ENCODE data around the gene HOXD9. TPM values are rescaled to one million over a fixed set of nuclear protein-coding genes. Genes with fewer than 3 reads are reported as not detected.
A peak's percentile ranks its signal among the peaks of the same experiment; 100 is the strongest.

HOXD9 gene
- total RNA-seq, 1 experiment from 2014 or later: not detected

DNA sequence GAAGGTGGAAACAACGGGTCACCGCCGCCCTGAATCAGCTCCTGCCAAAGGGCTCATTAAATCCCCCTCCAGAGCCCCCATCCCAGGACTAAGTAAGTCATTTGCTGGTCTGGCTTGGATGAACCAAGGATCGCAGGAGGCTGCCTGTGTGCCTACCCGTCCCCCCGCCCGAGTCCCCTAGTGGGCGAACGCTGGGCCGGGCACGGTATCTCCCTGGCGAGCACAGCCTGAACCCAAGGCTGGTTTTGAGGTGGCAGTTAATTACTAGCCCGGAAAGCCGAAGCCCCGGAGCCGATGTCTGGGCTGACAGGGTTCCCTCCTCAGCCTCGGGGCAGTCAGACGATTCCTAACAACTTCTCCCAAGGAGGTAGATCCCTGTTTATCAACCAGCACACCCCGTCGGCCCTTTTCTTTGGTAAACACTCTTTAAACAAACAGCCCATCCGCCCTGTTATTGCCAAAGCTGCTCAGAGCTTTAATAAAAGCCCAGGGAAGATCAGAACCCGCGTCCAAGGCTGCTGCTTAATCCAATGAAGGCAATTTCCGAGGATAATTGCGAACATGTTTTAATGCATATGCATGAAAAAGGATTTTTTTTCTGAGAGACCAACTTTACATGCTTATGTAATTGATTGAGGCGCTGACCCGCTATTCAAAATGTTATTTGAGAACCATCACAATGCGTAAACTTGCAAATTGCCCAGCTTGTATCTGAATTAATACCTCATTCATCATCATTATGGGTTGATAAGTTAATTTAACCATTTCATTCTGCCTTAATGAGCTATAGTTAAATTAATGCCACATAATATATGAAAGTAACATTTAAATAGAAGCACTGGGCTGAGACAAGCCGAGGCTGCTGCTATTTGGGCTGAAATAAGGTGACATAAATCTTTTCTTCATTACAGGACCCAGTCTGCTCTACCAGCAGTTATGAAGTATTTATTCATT lies 49.3 kb upstream of the HOXD9 start:
- H4K20me1 ChIP-seq (ENCODE audit: control insufficient read depth, insufficient read depth, insufficient read length): no peaks in the 10 kb centered on the region
- H3K18ac ChIP-seq (ENCODE audit: insufficient read length, low read depth, low read length): no peak overlapping the region
- Mint-ChIP-seq H3K4me1 (peaks cover 8 to 26% of the 10 kb centered on the region in 2 experiments; a peak in 3 of 4 replicates), H3K9me3 (peaks cover 5 to 7% of the 10 kb centered on the region in 2 experiments; a peak in 4 of 5 replicates), H3K27me3 (ENCODE audit: low read depth) (peaks cover 99% of the 10 kb centered on the region), H3K27ac (no peak overlapping the region), H3K36me3 (ENCODE audit: insufficient read depth in 1 of 3, low read depth in 3 of 3) (peaks cover 0 to 4% (median 0%) of the 10 kb centered on the region in 3 experiments; a peak in 1 of 7 replicates), H3K4me3 (no peak overlapping the region; a peak in 1 of 5 replicates)
- H2BK15ac ChIP-seq (ENCODE audit: low read depth, low read length): no peak overlapping the region
- no peak overlapping the region for H3K23ac ChIP-seq (ENCODE audit: insufficient read length, low read depth, low read length)
- H2BK12ac ChIP-seq (ENCODE audit: insufficient read length, low read depth, low read length): no peak overlapping the region
- no peak overlapping the region for H2AK5ac ChIP-seq (ENCODE audit: insufficient read length, low read length)
- no peak overlapping the region for H4K8ac ChIP-seq (replicated peaks; ENCODE audit: insufficient read length, low read depth, low read length)
- H2AFZ ChIP-seq (ENCODE audit: low read length): no peak overlapping the region
- TF ChIP-seq, protein P1, sequence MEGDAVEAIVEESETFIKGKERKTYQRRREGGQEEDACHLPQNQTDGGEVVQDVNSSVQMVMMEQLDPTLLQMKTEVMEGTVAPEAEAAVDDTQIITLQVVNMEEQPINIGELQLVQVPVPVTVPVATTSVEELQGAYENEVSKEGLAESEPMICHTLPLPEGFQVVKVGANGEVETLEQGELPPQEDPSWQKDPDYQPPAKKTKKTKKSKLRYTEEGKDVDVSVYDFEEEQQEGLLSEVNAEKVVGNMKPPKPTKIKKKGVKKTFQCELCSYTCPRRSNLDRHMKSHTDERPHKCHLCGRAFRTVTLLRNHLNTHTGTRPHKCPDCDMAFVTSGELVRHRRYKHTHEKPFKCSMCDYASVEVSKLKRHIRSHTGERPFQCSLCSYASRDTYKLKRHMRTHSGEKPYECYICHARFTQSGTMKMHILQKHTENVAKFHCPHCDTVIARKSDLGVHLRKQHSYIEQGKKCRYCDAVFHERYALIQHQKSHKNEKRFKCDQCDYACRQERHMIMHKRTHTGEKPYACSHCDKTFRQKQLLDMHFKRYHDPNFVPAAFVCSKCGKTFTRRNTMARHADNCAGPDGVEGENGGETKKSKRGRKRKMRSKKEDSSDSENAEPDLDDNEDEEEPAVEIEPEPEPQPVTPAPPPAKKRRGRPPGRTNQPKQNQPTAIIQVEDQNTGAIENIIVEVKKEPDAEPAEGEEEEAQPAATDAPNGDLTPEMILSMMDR (conservative IDR thresholded peaks at IDR 0.05): no peak; the same call in 2 of the 3 replicates
- peak; percentile 39 for DNase-seq
- H3K79me2 ChIP-seq (ENCODE audit: insufficient read depth, low read length): no peaks in the 10 kb centered on the region
- no peak overlapping the region for H2BK5ac ChIP-seq (ENCODE audit: insufficient read length, low read length)
- no peak overlapping the region for H4K5ac ChIP-seq (ENCODE audit: insufficient read length, low read depth, low read length)
- H4K91ac ChIP-seq (ENCODE audit: insufficient read length, low read depth, low read length): no peak overlapping the region
- no peak overlapping the region for H3K4ac ChIP-seq (ENCODE audit: low read depth, low read length)
- no peak overlapping the region for H2BK20ac ChIP-seq (ENCODE audit: low read depth, low read length, poor library complexity, severe bottlenecking)
- H3T11ph ChIP-seq (ENCODE audit: low read length): no peak overlapping the region
- no peak overlapping the region for H3K9ac ChIP-seq (ENCODE audit: extremely low read depth, insufficient read length, low read length)
- no peak overlapping the region for H3K14ac ChIP-seq (ENCODE audit: insufficient read depth, low read length)
- H3K4me2 ChIP-seq (ENCODE audit: insufficient read depth, insufficient read length, low read length): no peak overlapping the region
- H3K27ac ChIP-seq (ENCODE audit: insufficient read length, low read depth, low read length): no peak overlapping the region
- H3K23me2 ChIP-seq (ENCODE audit: insufficient read length, low read depth, low read length, poor library complexity, severe bottlenecking): no peaks in the 10 kb centered on the region
- H3K9me3 ChIP-seq (ENCODE audit: control insufficient read depth, low read depth, low read length): no peaks in the 10 kb centered on the region
- no peak overlapping the region for H3K56ac ChIP-seq (ENCODE audit: insufficient read length, low read depth, low read length)
- H3K4me1 ChIP-seq (ENCODE audit: insufficient read depth, low read length): no peaks in the 10 kb centered on the region
- WGBS (ENCODE audit: extremely low coverage, insufficient read length, low lambda C conversion rate): no CpG with 5 or more reads among the region's 29 CpGs
- no peak overlapping the region for H2BK120ac ChIP-seq (ENCODE audit: low read depth, low read length, poor library complexity, severe bottlenecking)
- H3K27me3 ChIP-seq (ENCODE audit: insufficient read depth, low read length): peaks cover 92% of the 10 kb centered on the region
- H3K79me1 ChIP-seq (ENCODE audit: insufficient read depth, low read depth, low read length, poor library complexity, severe bottlenecking): no peaks in the 10 kb centered on the region

Data from H9 (cell line).